AML-193 (cell line): ENCODE results near the gene FOXF1.

ENCODE experiments used
- DNase-seq, 2 experiments: peaks; one replicate each; lab custom pipeline; 2025; lab: John Stamatoyannopoulos, UW

FOXF1 gene

GRCh38 chr16:86558355-86559193, 48.2 kb downstream of the FOXF1 start:
- DNase-seq, result no peak

- DNase-seq, result no peak
Observed at GRCh38 chr16:86559802-86560305, 49.5 kb downstream of the FOXF1 start.

- DNase-seq, result no peak
Observed at GRCh38 chr16:86562356-86562755, 52.0 kb downstream of the FOXF1 start.

GRCh38 chr16:86563469-86564345, 53.4 kb downstream of the FOXF1 start:
- DNase-seq, result peak; percentile 62 to 71
